ENCODE data around the gene EGR2. TPM values are rescaled to one million over a fixed set of nuclear protein-coding genes. Genes with fewer than 3 reads are reported as not detected.

The EGR2 gene
- 0.16 TPM in 1 of 2 replicates, not detected in the other for polyA plus RNA-seq

GRCh38 chr10:62816331-62817120 is at the start of gene EGR2:
TSS of gene EGR2 (minus strand) at chr10:62816366. CDS start at chr10:62816029, 337 bp downstream.

DNA sequence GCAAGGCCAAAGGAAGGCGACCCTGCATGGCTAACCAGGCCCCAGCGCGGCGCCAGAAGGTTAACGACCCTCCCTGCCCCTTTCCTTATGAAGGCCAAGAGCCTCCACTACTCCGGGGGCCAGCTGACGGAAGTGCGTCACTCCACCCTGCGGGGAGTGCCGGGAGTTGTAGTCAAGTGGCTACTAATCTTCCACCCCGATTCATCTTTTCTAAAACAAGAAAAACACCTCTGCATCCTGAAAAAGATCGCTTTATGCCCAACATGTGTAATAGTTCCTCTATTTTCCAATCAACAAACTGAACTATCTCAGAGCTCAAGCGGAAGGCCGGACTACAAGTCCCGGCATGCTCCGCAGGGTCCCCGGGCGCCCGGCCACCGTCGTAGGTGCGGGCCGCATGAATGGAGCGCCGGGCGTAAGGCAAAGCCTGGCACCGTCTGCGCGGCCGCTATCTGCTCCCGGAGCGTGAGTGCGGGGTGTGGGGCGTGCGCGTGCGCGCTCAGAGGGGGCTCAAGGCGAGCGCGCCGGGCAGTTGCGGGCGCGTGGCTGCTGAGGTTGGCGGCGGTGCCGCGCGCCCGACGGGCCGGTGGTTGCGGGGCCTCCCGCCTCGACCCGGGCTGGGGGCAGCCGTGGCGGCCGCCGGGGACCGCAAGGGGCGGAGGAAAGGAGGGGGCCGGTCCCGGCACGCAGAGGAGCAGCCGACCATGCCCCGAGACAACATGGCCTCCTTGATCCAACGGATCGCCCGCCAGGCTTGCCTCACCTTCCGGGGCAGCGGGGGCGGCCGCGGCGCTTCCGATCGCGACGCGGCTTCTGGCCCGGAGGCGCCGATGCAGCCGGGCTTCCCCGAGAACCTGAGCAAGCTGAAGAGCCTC is 11.6 kb downstream of the EGR2 start, which contains the start of gene ADO:
TSS of gene ADO (plus strand) at position 365 of the 875 bp plus-strand sequence. CDS start at position 705, 340 bp downstream.

Other genes starting within 250 kb of the EGR2 start
- gene ADO, start 11.6 kb downstream of the EGR2 start, polyA plus RNA-seq: 21.7 and 27.0 TPM in 2 replicates

Data from Purkinje cell (primary cell).